ENCODE data around the gene ERMN.

The ERMN gene

GRCh38 chr2:157333304-157334047 is 7.9 kb upstream of the ERMN start:
- DNase-seq (ENCODE audit: low read depth, low spot score), result no peak

DNA sequence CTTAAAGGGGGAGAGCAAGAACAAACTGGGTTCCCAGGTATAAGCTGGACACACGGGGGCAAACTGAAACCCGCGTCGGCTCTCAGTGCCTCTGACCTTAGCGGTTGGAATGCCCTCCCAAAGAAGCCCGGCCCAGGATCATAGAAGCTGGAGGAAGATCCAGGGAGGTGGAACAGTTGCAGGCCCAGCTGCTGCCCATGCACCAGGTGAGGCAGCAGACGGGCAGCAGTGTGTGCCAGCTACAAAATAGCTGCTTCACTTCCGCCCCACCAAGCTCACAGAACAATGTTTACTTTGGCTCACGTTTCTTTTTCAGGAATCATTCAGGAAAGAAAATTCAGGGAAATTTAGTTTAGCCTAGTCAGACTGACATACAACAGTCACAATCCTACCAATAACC is 3.9 kb upstream of the ERMN start:
- no peak for DNase-seq (ENCODE audit: low read depth, low spot score)

DNA sequence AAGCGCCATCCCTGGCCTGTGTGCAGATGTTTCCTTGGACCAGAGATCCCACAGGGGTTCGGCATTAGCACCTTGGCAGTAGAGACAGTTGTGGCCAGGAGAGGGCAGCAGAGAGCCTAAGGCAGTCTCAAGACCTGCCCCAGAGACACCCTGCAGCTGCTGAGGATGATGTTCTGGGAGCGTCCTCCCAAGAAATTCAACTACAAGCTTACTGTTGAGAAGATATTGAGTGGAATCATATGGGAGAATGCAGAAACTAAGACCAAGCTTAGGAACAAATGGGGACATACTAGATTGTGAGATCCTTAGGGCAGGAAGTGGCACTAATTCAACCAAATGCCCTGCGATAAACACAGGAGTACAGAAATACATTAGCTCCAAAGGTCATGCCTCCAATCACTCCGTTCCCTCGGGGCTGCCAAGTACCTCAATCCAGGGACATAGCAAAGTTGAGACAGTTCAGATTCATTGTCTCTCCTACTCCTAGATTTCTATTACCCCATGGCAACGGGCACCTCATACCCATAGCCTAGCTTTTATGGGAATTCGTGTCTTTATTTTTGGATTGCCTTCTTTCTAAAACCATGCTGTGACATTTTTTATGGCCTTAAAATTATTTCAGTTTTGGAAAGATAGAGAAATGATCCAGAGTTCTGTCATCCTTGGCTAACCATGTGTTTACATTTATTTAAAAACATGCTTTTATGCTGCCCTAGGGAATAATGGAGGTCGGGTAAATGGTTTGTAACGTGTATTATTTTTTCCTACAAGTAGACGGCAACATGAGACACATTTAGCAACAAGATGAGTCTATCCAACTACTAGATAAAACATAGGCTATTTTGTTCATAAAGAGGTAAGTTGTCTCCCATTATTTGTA is 2.2 kb upstream of the ERMN start:
- peak; percentile 72 for DNase-seq (ENCODE audit: low read depth, low spot score)

GRCh38 chr2:157327200-157327599 is 1.6 kb upstream of the ERMN start:
- DNase-seq (ENCODE audit: low read depth, low spot score), result no peak

DNA sequence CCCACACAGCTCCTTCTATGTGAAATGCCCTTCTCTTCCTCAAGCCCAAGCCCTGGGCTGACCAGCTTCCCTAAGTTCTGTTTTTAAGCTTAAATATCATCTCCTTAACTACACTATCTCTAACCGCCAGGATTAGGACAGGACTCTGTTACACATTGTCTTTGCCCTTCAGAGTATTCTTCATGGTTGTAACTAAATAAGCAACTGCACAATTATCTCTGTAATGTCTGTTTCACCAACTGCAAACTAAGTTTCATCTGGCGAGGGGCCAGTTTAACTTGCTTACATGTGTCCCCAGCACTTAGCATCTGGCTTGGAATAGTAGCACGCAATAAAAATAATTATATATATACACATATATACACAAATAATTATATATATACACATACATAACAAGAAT is 1.1 kb upstream of the ERMN start:
- no peak for DNase-seq (ENCODE audit: low read depth, low spot score)

- DNase-seq (ENCODE audit: low read depth, low spot score), result no peak
Measured at GRCh38 chr2:157324331-157324843, 1.2 kb downstream of the ERMN start.

DNA sequence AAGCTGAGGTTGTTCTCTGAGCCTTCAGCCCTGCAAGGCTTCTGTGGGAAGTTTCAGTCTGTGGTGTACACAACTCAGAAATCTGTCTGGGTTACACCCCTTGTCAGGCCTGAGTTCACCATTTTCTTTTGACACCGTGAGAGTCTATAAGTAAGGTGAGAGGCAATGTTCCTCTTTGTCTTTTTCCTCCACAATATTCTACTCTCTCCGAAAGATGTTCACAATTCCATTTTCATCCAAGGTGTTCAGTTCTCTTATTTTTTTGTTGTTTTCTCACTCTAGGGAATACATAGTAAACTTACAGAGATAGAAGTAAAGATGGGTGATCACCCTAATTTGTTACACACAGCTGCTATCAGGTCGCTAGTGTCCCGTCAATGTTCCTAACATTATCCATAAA is 3.2 kb downstream of the ERMN start:
- no peak for DNase-seq (ENCODE audit: low read depth, low spot score)

- no peak for DNase-seq (ENCODE audit: low read depth, low spot score)
Measured at GRCh38 chr2:157321466-157321865, 4.2 kb downstream of the ERMN start.

- DNase-seq (ENCODE audit: low read depth, low spot score), result no peak
Measured at GRCh38 chr2:157320409-157320808, 5.2 kb downstream of the ERMN start.

DNA sequence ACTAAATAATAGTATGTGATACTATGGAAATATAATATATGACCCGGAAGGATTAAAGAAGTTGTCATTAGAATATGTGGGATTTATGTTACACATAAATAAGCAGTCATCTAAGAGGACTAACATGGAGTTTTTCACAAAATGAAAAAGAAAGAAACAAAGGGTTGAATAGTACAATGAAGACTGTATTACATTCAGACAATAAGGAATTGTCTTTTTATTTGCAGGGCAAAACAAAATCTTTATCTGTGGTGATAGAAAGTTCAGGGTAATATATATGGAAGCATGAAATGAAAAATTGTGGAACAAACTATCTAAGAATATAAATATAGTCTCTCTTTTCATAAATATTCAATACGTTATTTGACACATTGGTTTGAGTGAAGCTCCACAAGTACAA is 5.8 kb downstream of the ERMN start:
- DNase-seq (ENCODE audit: low read depth, low spot score), result no peak

- DNase-seq (ENCODE audit: low read depth, low spot score), result no peak
Measured at GRCh38 chr2:157318884-157319283, 6.7 kb downstream of the ERMN start.

DNA sequence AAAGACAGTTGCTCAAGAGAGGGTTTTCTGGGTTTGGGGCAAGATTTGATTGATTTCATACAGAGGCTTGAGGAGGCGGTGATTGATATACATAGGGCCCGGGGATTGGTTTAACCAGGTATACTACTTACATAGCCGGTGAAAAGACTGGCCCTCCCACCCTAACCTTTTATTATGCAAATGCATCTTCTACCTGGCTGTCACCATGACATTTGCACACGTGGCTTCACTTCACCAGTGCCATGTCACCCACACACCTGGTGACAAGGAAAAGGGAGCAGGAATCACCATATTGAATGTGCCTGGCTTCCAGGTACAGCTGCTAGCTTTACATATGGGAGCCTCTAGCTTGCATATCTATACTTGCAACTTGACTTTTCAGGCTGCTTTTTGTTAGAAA is 9.7 kb downstream of the ERMN start:
- DNase-seq (ENCODE audit: low read depth, low spot score), result no peak

- DNase-seq (ENCODE audit: low read depth, low spot score), result no peak
Measured at GRCh38 chr2:157312866-157313486, 12.6 kb downstream of the ERMN start.

- DNase-seq (ENCODE audit: low read depth, low spot score), result no peak
Measured at GRCh38 chr2:157311706-157312105, 13.9 kb downstream of the ERMN start.

- DNase-seq (ENCODE audit: low read depth, low spot score), result no peak
Measured at GRCh38 chr2:157309878-157310277, 15.7 kb downstream of the ERMN start.

DNA sequence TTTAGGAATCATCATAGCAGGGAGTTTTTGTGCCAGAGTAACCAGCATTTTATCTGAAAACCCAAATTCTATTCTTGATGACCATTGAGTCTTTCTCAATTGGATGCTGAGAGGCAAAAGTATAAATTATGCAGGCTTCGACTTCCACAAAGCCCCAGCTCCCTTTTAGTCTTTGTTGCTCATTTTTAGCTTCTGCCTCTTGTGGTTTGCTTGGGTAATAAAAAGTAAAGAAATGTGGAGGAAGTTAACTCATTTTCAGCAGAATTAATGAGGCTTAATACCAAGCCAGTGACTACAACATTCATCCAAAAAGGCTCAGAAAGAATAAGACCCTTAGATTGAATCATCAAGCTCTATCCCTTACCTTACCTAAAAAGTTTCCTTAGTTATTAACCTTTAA is 18.6 kb downstream of the ERMN start:
- no peak for DNase-seq (ENCODE audit: low read depth, low spot score)

GRCh38 chr2:157305723-157306110 is 19.9 kb downstream of the ERMN start:
- DNase-seq (ENCODE audit: low read depth, low spot score), result no peak

DNA sequence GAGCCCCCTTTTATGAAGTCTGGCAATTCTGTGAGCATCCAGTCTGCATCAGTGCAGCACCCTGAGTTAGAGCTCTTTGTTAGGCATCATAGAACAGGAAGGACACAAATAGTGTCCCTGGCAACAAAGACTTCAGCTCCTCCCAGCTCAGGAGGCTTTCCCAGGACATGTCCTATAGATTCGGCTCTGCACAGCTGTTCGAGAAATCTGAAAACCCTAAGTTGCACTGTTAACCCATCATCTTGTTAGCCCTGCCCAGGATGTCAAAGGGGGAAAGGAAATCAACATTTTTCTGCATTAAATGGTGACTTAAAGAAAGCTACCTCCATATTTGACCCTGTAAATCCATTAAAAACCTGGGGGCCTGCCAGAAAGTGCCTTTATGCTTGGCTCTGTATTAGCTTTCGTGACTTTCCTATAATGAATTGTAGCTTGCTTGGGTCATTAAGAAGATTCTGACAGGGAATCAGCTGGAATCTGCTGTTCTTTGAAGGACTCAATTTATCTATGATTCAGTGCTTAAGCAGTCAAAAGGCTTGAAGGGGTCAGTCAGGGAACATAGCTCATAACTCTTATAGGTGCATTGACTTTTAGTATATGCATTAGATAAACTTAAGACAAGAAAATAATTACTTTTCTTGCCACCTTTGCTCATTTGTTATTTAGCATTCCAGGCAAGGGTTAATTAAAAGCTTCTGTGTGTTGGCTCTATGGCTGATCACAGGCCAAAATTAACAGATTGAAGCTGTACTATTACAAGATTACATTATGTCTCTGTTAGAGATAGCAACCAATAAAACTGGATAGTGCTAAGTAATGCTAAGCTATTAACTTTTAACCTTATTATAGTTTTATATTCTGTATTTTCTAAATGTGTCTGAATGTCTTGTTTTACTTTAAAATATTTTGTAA is 20.6 kb downstream of the ERMN start:
- DNase-seq (ENCODE audit: low read depth, low spot score), result no peak

GRCh38 chr2:157303612-157304011 is 22.0 kb downstream of the ERMN start:
- no peak for DNase-seq (ENCODE audit: low read depth, low spot score)

DNA sequence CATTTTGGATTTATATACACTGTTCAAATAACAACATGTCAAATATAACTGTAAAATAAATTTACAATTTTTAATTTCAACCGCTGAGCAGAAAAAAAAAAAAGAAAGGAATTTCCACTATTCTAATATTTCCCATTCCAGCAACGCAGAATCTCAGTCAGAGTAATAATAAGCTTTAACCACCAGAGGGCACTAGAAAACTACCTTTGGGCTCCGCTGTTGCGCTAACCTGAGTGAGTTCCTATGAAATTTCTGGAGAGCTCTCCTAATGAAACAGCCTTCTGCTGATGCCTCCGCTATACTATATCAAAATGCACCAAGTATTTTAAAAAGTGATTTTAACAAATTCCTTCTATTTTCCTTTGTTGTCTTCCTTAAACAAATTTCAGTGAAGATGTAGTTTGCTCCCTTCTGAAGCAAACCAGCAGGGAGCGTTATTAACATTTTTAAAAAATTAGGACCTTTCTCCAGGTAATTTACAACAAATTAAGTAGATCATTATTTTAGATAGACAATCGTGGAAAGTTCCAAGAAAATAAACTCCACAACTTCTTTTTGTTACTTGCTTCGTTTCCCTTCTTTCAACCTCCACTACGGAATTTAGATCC is 23.0 kb downstream of the ERMN start:
- DNase-seq (ENCODE audit: low read depth, low spot score), result no peak

DNA sequence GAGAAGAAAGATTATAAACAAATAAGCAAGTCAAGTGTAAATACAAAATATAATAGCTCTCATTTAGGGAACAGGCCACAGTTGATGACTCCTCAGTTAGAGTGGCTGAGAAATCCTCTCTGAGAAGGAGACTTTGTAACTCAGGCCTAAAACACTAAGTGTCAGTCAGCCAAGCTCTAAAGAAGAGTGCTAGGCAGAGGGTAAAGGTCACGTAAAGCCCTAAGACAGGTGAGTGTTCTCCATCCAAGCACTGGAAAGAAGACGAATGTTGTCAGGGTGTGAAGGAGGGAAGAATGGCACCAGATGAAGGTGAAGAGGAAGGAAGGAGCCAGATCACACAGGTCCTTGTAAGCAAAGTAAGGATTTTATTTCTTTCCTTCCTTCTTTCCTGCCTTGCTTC is 24.3 kb downstream of the ERMN start:
- DNase-seq (ENCODE audit: low read depth, low spot score), result no peak
